SU-DHL-6 (cell line): ENCODE measurements around the gene SLC25A13.
"Not testable (repeated sequence)": the region's sequence is repeated elsewhere in the genome, so short reads cannot be mapped to it uniquely, and the experiment has no call there.

Source experiments
- H2AFZ ChIP-seq: fragments of 200-600 bp; sonication (generic); 2 replicates; pipeline ENCODE4 v1.6.1; 2014; ENCODE audit warnings: low read depth, mild to moderate bottlenecking, moderate library complexity, mixed read lengths, antibody characterized with exemption, low read length; ENCODE audit not compliant: severe bottlenecking
- H3F3A ChIP-seq: fragments of 200-600 bp; shearing (Covaris generic); 2 replicates; pipeline ENCODE4 v1.6.0; 2016; ENCODE audit warnings: antibody characterized with exemption, mild to moderate bottlenecking; ENCODE audit not compliant: insufficient read depth
- H3K27ac ChIP-seq: fragments of 200-600 bp; sonication (generic); 2 replicates; pipeline ENCODE4 v1.5.1; 2016; ENCODE audit warnings: low read depth, mild to moderate bottlenecking, low read length, moderate library complexity, mixed read lengths
- H3K27me3 ChIP-seq: fragments of 200-600 bp; sonication (generic), shearing (Covaris generic); 2 replicates; pipeline ENCODE4 v1.6.0; 2014; ENCODE audit warnings: mild to moderate bottlenecking, low read length
- H3K36me3 ChIP-seq: fragments of 200-600 bp; sonication (generic); 2 replicates; pipeline ENCODE4 v1.6.1; 2014; ENCODE audit warnings: mild to moderate bottlenecking, low read length, mixed read lengths
- H3K4me2 ChIP-seq: fragments of 300-600, 200-600 bp; shearing (Covaris generic), sonication (generic); 2 replicates; pipeline ENCODE4 v1.6.0; 2014; ENCODE audit warnings: low read length, low read depth, mild to moderate bottlenecking; ENCODE audit not compliant: poor library complexity, severe bottlenecking
- H3K4me3 ChIP-seq: fragments of 200-600 bp; sonication (generic); 2 replicates; pipeline ENCODE4 v1.5.1; 2014; ENCODE audit warnings: antibody characterized with exemption, low read length, mild to moderate bottlenecking, mixed read lengths; ENCODE audit not compliant: insufficient read depth, poor library complexity, severe bottlenecking
- H3K79me2 ChIP-seq: fragments of 200-600 bp; sonication (generic); 2 replicates; pipeline ENCODE4 v1.6.1; 2014; ENCODE audit warnings: mild to moderate bottlenecking, low read length, moderate library complexity; ENCODE audit not compliant: insufficient read depth
- H3K9ac ChIP-seq: fragments of 200-600 bp; sonication (generic); 2 replicates; pipeline ENCODE4 v1.7.0; 2014; ENCODE audit warnings: mild to moderate bottlenecking, low read length
- H3K9me2 ChIP-seq: fragments of 200-600 bp; sonication (generic); replicated peaks from 2 replicates; pipeline ENCODE4 v1.6.1; 2014; ENCODE audit warnings: low read length; ENCODE audit not compliant: insufficient read depth
- H3K9me3 ChIP-seq: fragments of 200-600 bp; sonication (generic); 2 replicates; pipeline ENCODE4 v1.6.1; 2014; ENCODE audit warnings: low read length, mixed read lengths; ENCODE audit not compliant: insufficient read depth
- H4K20me1 ChIP-seq: fragments of 200-600 bp; sonication (generic); 2 replicates; pipeline ENCODE4 v1.6.1; 2014; ENCODE audit warnings: low read depth, mild to moderate bottlenecking, antibody characterized with exemption, low read length, moderate library complexity, mixed read lengths
- CTCF ChIP-seq: fragments of 200-600 bp; sonication (generic); IDR thresholded peaks from one replicate; pipeline ENCODE4 v1.5.1; 2017; ENCODE audit warnings: antibody characterized with exemption, mild to moderate bottlenecking, low read length, moderate library complexity; ENCODE audit not compliant: insufficient read depth, poor library complexity, severe bottlenecking
- EZH2phosphoT487 ChIP-seq: fragments of 200-600 bp; sonication (generic), shearing (Covaris generic); conservative IDR thresholded peaks from 2 replicates; pipeline ENCODE4 v1.6.1; 2018; ENCODE audit warnings: mild to moderate bottlenecking, antibody characterized with exemption, low read length, moderate library complexity, mixed read lengths

SLC25A13 gene

DNA sequence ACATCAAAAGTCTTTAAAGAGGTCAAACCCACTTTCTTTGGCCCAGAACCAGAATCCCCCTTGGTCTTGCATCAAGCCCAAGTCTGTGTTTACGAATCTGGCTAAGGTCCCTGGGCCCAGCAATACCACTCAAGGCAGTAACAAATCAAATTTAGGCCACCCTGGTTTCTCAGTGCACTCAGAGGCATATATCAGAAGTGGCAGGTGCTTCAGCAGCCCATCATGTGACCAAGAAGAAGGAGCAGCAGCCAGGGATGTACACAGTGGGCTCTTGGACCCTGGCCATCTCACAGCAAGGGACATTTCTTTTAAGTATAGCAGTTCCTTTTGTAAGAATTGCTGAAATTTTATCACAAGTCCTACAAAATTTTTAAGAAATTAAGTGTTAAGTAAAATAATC lies 7.3 kb upstream of the SLC25A13 start:
- Histone ChIP-seq H3K9me2 (no peaks in the 10 kb centered on the region), H3K9me3 (no peaks in the 10 kb centered on the region), H4K20me1 (no peaks in the 10 kb centered on the region), H3F3A (no peaks in the 10 kb centered on the region), H3K27ac (no peak overlapping the region), H3K4me2 (no peak overlapping the region), H3K79me2 (no peaks in the 10 kb centered on the region), H3K27me3 (no peaks in the 10 kb centered on the region; the same call in 1 of the 2 replicates), H2AFZ (no peak overlapping the region), H3K4me3 (no peak overlapping the region), H3K9ac (no peak overlapping the region), H3K36me3 (no peaks in the 10 kb centered on the region)
- no peak for TF ChIP-seq CTCF
- no peak for TF ChIP-seq EZH2phosphoT487

GRCh38 chr7:96328016-96328415 lies 6.1 kb upstream of the SLC25A13 start:
- TF ChIP-seq EZH2phosphoT487: no peak
- TF ChIP-seq CTCF: no peak
- H3K36me3 ChIP-seq: no peaks in the 10 kb centered on the region

GRCh38 chr7:96327429-96327828 lies 5.5 kb upstream of the SLC25A13 start:
- H3K36me3 ChIP-seq: no peaks in the 10 kb centered on the region
- no peak for TF ChIP-seq CTCF
- no peak for TF ChIP-seq EZH2phosphoT487
- no peaks in the 10 kb centered on the region for H3K27me3 ChIP-seq
- H3K27ac ChIP-seq: no peak overlapping the region
- H4K20me1 ChIP-seq: no peaks in the 10 kb centered on the region
- no peak overlapping the region for H3K9ac ChIP-seq
- H3K79me2 ChIP-seq: no peaks in the 10 kb centered on the region
- no peaks in the 10 kb centered on the region for H3F3A ChIP-seq
- no peaks in the 10 kb centered on the region for H3K9me2 ChIP-seq
- H3K9me3 ChIP-seq: no peaks in the 10 kb centered on the region
- H3K4me2 ChIP-seq: no peak overlapping the region
- no peak overlapping the region for H2AFZ ChIP-seq
- H3K4me3 ChIP-seq: no peak overlapping the region

More at GRCh38 chr7:96328016-96328415, 6.1 kb upstream of the SLC25A13 start:
- Histone ChIP-seq H3K9me2 (no peaks in the 10 kb centered on the region), H4K20me1 (no peaks in the 10 kb centered on the region), H3K9me3 (no peaks in the 10 kb centered on the region), H3K27ac (no peak overlapping the region), H3F3A (no peaks in the 10 kb centered on the region), H2AFZ (no peak overlapping the region), H3K9ac (no peak overlapping the region), H3K4me2 (no peak overlapping the region), H3K4me3 (no peak overlapping the region), H3K27me3 (no peaks in the 10 kb centered on the region), H3K79me2 (no peaks in the 10 kb centered on the region)

- not testable (repeated sequence) for H3K79me2 ChIP-seq, H3K4me2 ChIP-seq
Measured at GRCh38 chr7:96326752-96327151, 4.9 kb upstream of the SLC25A13 start.

More at GRCh38 chr7:96326752-96327151, 4.9 kb upstream of the SLC25A13 start:
- H3K27me3 ChIP-seq, H3K27ac ChIP-seq, H3K4me3 ChIP-seq, H3F3A ChIP-seq, H3K9me3 ChIP-seq, H3K9ac ChIP-seq, H2AFZ ChIP-seq, H3K36me3 ChIP-seq, H3K9me2 ChIP-seq, H4K20me1 ChIP-seq: not testable (repeated sequence)
